CD4-positive, alpha-beta memory T cell (primary cell): ENCODE data around the gene SYT2. TPM values are rescaled to one million over a fixed set of nuclear protein-coding genes. Genes with fewer than 3 reads are reported as not detected.
"Not testable (repeated sequence)": the region's sequence is repeated elsewhere in the genome, so short reads cannot be mapped to it uniquely, and the experiment has no call there.

ENCODE experiments used
- CTCF ChIA-PET: fragments of 350-600 bp; sonication (Branson Sonifier 250); formaldehyde crosslinking; loops from one replicate; lab custom pipeline; 2021; ENCODE audit warnings: inconsistent platforms; ENCODE audit not compliant: partially characterized antibody; lab: Charles Lee
- POLR2A ChIA-PET: fragments of 350-600 bp; sonication (Branson Sonifier 250); formaldehyde crosslinking; loops from one replicate; lab custom pipeline; 2021; ENCODE audit not compliant: partially characterized antibody; lab: Charles Lee
- DNase-seq, 5 donors: peaks; one replicate each; pipeline versions ENCODE4 v3.0.0 to v3.0.0-alpha.2; 2020 to 2022; ENCODE audit warnings: mixed read lengths in 1 of 5
- H3K27ac ChIP-seq: one replicate; pipeline ENCODE4 v1.7.0; 2013; ENCODE audit warnings: low read depth, low read length
- H3K27me3 ChIP-seq: 2 replicates; pipeline ENCODE4 v1.7.0; 2013; ENCODE audit warnings: mild to moderate bottlenecking, low read length, moderate library complexity; ENCODE audit not compliant: insufficient read depth
- H3K36me3 ChIP-seq: 2 replicates; pipeline ENCODE4 v1.7.0; 2013; ENCODE audit warnings: mild to moderate bottlenecking, low read length, moderate library complexity; ENCODE audit not compliant: insufficient read depth
- H3K4me1 ChIP-seq: 2 replicates; pipeline ENCODE4 v1.7.0; 2013; ENCODE audit warnings: mild to moderate bottlenecking, low read length, moderate library complexity; ENCODE audit not compliant: insufficient read depth
- H3K4me3 ChIP-seq, 2 donors: one replicate each; pipeline ENCODE4 v1.7.0; 2013; ENCODE audit warnings: low read length in 2 of 2, mild to moderate bottlenecking in 1 of 2
- H3K9me3 ChIP-seq, 2 donors: one replicate each; pipeline ENCODE4 v1.7.0; 2013; ENCODE audit warnings: low read length in 2 of 2, control low read depth in 1 of 2; ENCODE audit not compliant: control insufficient read depth in 1 of 2
- H3K27ac Mint-ChIP-seq, 7 donors: one replicate each; pipeline ENCODE4 v1.8.0; 2020 to 2021; ENCODE audit warnings: mixed read lengths in 7 of 7, mild to moderate bottlenecking in 6 of 7, inconsistent platforms in 3 of 7, moderate library complexity in 3 of 7
- H3K27me3 Mint-ChIP-seq, 2 donors: one replicate each; pipeline ENCODE4 v1.8.0; 2020 to 2021; ENCODE audit warnings: mixed read lengths in 2 of 2
- H3K36me3 Mint-ChIP-seq, 2 donors: one replicate each; pipeline ENCODE4 v1.8.0; 2020 to 2021; ENCODE audit warnings: mixed read lengths in 2 of 2, inconsistent platforms in 1 of 2, mild to moderate bottlenecking in 1 of 2
- H3K4me1 Mint-ChIP-seq, 4 donors: one replicate each; pipeline ENCODE4 v1.8.0; 2020 to 2021; ENCODE audit warnings: mixed read lengths in 4 of 4, mild to moderate bottlenecking in 1 of 4
- H3K4me3 Mint-ChIP-seq, 8 donors: one replicate each; pipeline ENCODE4 v1.8.0; 2020 to 2021; ENCODE audit warnings: mixed read lengths in 8 of 8, mild to moderate bottlenecking in 7 of 8, moderate library complexity in 6 of 8, inconsistent platforms in 3 of 8
- H3K9me3 Mint-ChIP-seq, 8 donors: one replicate each; pipeline ENCODE4 v1.8.0; 2020 to 2021; ENCODE audit warnings: mixed read lengths in 8 of 8, mild to moderate bottlenecking in 5 of 8, inconsistent platforms in 3 of 8, moderate library complexity in 1 of 8
- intact Hi-C: fragments of 100-400 bp; cut with micrococcal nuclease; formaldehyde crosslinking; loops from one replicate; pipeline ENCODE4 v1.15.1; 2023
- polyA plus RNA-seq, 2 donors: library from polyadenylated mRNA; unstranded; fragments of 300-500 nt; fragmentation: Illumina TruSeq; gene quantifications; one replicate each; pipeline ENCODE4 v1.2.3, GENCODE V29; 2021
- total RNA-seq, 2 experiments: library from RNA; stranded (reverse); gene quantifications; one replicate each; pipeline ENCODE4 v1.2.3, GENCODE V29; 2021

The SYT2 gene
- total and polyA plus RNA-seq, 4 experiments from 2014 or later, result 0.03 TPM; not detected in 3

DNA sequence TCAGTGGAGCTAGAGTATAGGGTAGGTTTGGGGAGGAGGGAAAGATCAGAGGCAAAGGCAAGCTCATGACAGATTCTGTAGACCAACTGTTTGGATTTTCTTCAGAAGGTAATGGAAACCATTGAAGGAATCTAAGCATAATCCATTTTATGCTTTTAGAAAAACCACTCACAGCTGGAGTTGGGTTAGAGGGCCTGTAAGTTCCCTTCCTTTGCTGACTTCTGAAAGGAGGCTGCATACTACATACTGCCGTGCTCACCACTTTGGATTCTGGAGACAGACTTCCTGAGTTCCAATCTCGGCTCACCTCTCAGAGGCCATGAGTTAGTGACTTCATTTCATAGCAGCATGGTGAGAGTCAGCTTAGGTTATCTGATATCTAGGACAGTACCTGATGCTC, 6.4 kb upstream of the SYT2 start:
- intact Hi-C loops, result no loop called here
- no peak for DNase-seq
- no peaks in the 10 kb centered on the region for H3K36me3 Mint-ChIP-seq
- POLR2A ChIA-PET, result no interaction called here
- Histone ChIP-seq H3K36me3 (no peaks in the 10 kb centered on the region), H3K27me3 (no peaks in the 10 kb centered on the region), H3K27ac (no peak overlapping the region), H3K9me3 (no peaks in the 10 kb centered on the region), H3K4me3 (no peak overlapping the region), H3K4me1 (no peaks in the 10 kb centered on the region)
- peaks cover 14 to 16% of the 10 kb centered on the region in 2 donors for H3K27me3 Mint-ChIP-seq
- H3K4me1 Mint-ChIP-seq, result peaks cover 0 to 4% (median 2%) of the 10 kb centered on the region in 4 donors
- no peak overlapping the region for H3K4me3 Mint-ChIP-seq
- no peak overlapping the region for H3K27ac Mint-ChIP-seq
- no peaks in the 10 kb centered on the region for H3K9me3 Mint-ChIP-seq
- CTCF ChIA-PET, result interaction anchor here (1.2 to 4.9 kb wide), 6 partner anchors 9 to 527 kb away, joined by 4 to 47 read pairs (median 6); partner anchors contain the start of genes LGR6 and UBE2T

DNA sequence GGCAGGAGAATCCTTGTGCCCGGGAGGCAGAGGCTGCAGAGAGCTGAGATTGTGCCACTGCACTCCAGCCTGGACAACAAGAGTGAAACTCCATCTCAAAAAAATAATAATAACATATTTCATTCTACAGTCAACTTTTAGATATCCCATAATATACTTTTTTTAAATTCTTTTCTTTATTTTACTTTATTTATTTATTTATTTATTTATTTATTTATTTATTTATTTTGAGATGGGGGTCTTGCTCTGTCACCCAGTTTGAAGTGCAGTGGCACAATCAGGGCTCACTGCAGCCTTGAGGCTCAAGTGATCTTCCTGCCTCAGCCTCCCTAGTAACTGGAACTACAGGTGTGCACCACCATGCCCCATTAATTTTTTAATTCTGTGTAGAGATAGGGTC, 3.9 kb upstream of the SYT2 start:
- H3K9me3 Mint-ChIP-seq, H3K4me3 Mint-ChIP-seq, H3K4me3 ChIP-seq, DNase-seq, H3K27ac ChIP-seq, POLR2A ChIA-PET, H3K36me3 ChIP-seq, H3K27ac Mint-ChIP-seq, H3K4me1 ChIP-seq, H3K36me3 Mint-ChIP-seq, H3K9me3 ChIP-seq, intact Hi-C loops, H3K4me1 Mint-ChIP-seq: not testable (repeated sequence)
- H3K27me3 ChIP-seq, result peaks cover 17% of the 10 kb centered on the region
- peaks cover 25 to 28% of the 10 kb centered on the region in 2 donors for H3K27me3 Mint-ChIP-seq
- CTCF ChIA-PET, result interaction anchor here (0.7 kb wide), 2 partner anchors 250 to 530 kb away, joined by 3 read pairs; no protein-coding TSS in a partner anchor

GRCh38 chr1:202713110-202713509, 2.9 kb upstream of the SYT2 start:
- DNase-seq, result no peak
- H3K27me3 Mint-ChIP-seq, result peaks cover 32 to 37% of the 10 kb centered on the region in 2 donors
- H3K36me3 Mint-ChIP-seq, result no peaks in the 10 kb centered on the region
- peaks cover 27% of the 10 kb centered on the region for H3K27me3 ChIP-seq
- peaks cover 0 to 5% (median 0%) of the 10 kb centered on the region in 4 donors for H3K4me1 Mint-ChIP-seq
- no peak overlapping the region for H3K27ac ChIP-seq
- no peak overlapping the region for H3K4me3 ChIP-seq
- no peaks in the 10 kb centered on the region for H3K9me3 Mint-ChIP-seq
- no peak overlapping the region for H3K4me3 Mint-ChIP-seq
- ChIA-PET CTCF (interaction anchor here (0.6 kb wide), 1 partner anchor 61 kb away, joined by 3 read pairs; no protein-coding TSS in a partner anchor), POLR2A (no interaction called here)
- no peaks in the 10 kb centered on the region for H3K36me3 ChIP-seq
- H3K27ac Mint-ChIP-seq, result peak overlapping the region in 1 of 7 donors; percentile 12
- H3K9me3 ChIP-seq, result no peaks in the 10 kb centered on the region
- intact Hi-C loops, result no loop called here
- H3K4me1 ChIP-seq, result no peaks in the 10 kb centered on the region

DNA sequence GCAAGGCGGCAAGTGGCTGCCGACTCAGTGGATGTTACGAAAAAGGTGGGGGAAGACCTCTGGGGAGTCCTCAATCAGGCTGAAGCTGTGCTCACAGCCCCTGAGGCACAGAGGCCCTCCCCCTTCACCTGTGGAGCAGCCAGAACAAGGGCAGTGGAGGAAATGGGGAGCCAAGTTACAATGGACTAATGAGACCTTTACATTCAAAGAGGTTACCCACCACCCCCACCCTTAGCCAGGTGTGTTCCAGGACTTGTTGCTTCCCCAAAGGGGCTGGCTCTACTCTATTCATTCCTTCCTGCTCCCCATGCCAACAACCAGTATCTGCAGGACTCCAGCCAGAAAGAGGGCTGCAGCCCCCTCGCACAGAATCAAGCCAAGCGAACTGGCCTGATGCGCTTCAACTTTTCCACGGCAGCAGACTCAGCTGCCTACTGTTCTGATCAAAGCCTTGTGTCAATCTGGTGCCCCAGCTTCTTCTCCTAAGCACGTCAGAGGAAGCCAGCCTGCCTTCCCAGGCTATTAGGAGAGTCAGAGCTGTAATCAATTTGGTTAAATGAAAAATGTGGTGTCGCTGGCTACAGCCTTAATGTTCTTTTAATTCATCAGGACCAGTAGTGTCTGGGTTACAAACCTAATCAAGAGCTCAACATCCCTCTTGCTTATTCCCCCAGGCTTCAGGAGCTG, 1.8 kb upstream of the SYT2 start:
- Mint-ChIP-seq H3K4me3 (no peak overlapping the region), H3K4me1 (peaks cover 0 to 5% (median 0%) of the 10 kb centered on the region in 4 donors), H3K36me3 (no peaks in the 10 kb centered on the region), H3K27ac (peak overlapping the region in 1 of 7 donors; percentile 52), H3K9me3 (no peaks in the 10 kb centered on the region), H3K27me3 (peaks cover 37 to 40% of the 10 kb centered on the region in 2 donors)
- Histone ChIP-seq H3K4me3 (no peak overlapping the region), H3K4me1 (no peaks in the 10 kb centered on the region), H3K9me3 (no peaks in the 10 kb centered on the region), H3K27ac (no peak overlapping the region), H3K36me3 (no peaks in the 10 kb centered on the region), H3K27me3 (peaks cover 27% of the 10 kb centered on the region)
- CTCF ChIA-PET, result interaction anchor here (0.6 kb wide), 1 partner anchor 248 kb away, joined by 3 read pairs; no protein-coding TSS in a partner anchor
- no peak for DNase-seq
- POLR2A ChIA-PET, result no interaction called here
- intact Hi-C loops, result no loop called here

DNA sequence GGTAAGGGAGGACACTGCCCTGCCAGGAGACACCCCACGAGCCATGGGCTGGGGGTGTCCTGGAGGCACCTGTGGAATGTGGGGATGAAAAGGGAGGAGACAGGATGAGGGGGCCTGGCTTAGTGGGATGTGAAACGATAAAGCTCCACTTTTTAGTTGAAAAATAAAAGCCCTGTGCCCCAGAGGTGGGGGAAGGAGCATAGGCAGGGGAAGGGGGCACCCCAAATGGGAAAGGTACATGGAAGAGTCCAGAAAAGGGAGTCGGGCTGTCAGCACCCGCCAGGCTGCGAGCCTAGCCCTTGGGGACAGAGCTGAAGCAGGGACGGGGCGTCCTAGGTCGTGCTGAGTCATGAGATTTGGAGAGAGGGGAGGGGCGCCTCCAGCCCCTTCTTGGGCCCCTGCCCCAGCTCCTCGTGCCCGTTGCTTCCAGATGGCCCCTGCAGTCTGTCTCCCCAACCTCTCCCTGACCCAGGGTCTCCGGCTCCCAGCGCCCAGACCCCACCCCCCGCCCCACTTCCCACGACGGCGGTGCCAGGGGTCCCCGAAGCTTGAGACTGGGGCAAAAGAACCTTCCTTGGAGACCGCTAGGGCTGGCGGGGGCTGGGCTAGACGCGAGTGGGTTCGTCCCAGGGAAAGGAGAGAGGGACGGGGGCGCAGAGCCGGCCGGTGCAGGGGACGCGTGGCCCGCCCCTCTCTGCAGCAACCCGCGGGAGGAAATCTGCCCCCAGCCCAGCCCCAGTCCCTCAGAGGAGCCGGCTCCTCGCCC, 795 bp downstream of the SYT2 start:
- H3K36me3 ChIP-seq, result no peaks in the 10 kb centered on the region
- Mint-ChIP-seq H3K4me3 (no peak overlapping the region), H3K4me1 (peaks cover 0 to 5% (median 0%) of the 10 kb centered on the region in 4 donors), H3K27me3 (peaks cover 45 to 60% of the 10 kb centered on the region in 2 donors), H3K36me3 (no peaks in the 10 kb centered on the region), H3K9me3 (no peaks in the 10 kb centered on the region), H3K27ac (no peak overlapping the region)
- no peaks in the 10 kb centered on the region for H3K4me1 ChIP-seq
- CTCF ChIA-PET, result interaction anchor here (1.1 kb wide), 1 partner anchor 9 kb away, joined by 3 read pairs; no protein-coding TSS in a partner anchor
- POLR2A ChIA-PET, result no interaction called here
- no peak overlapping the region for H3K27ac ChIP-seq
- H3K4me3 ChIP-seq, result no peak overlapping the region
- peaks cover 27% of the 10 kb centered on the region for H3K27me3 ChIP-seq
- no peaks in the 10 kb centered on the region for H3K9me3 ChIP-seq
- no peak for DNase-seq
- intact Hi-C loops, result no loop called here

DNA sequence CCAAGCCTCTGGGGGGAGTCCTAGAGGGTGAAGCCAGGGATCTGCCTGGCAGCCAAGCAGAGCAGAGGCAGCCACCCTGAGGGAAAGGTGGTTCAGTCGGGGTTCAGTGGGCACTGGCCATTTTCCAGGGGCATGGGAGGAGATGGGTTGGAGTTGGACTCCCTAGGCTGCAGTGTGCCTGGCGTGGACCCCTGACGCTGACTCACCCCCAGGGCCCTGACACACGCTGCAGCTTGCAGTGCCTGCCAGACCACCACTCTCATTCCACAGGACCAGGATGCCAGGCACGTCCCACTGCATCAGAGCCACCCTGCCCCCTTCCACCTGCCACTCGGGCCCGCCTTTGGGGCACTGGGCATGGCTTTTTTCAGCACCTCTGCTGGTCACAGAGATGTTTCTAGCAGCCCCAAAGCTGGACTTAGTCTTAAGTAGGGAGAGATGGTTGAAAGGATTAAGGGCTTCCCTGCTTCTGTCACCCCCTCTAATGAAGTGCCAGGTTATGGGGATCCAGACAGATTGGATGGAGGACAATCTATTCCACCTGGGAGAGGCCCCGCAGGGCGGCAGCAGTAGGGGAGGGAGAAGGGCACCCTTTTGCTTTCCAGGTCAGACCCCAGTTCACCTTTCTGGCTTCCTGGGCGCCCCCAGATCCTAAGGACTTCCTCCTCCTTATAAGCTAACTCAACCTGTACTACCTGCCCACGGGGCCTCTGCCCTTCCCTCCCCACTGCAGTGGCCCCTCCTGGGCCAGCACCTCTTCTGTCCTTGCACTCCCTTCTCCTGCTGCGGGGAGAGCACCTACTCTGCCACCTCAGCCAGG, 1.6 kb downstream of the SYT2 start:
- Mint-ChIP-seq H3K4me1 (peaks cover 0 to 5% (median 0%) of the 10 kb centered on the region in 4 donors), H3K4me3 (no peak overlapping the region), H3K27ac (no peak overlapping the region), H3K27me3 (peaks cover 49 to 66% of the 10 kb centered on the region in 2 donors), H3K9me3 (no peaks in the 10 kb centered on the region), H3K36me3 (no peaks in the 10 kb centered on the region)
- no peak overlapping the region for H3K27ac ChIP-seq
- intact Hi-C loops, result no loop called here
- no peak for DNase-seq
- CTCF ChIA-PET, result interaction anchor here (0.9 to 1.1 kb wide), 2 partner anchors 10 to 11 kb away, joined by 3 to 4 read pairs; no protein-coding TSS in a partner anchor
- H3K4me1 ChIP-seq, result no peaks in the 10 kb centered on the region
- H3K9me3 ChIP-seq, result no peaks in the 10 kb centered on the region
- peaks cover 27% of the 10 kb centered on the region for H3K27me3 ChIP-seq
- POLR2A ChIA-PET, result no interaction called here
- H3K4me3 ChIP-seq, result no peak overlapping the region
- H3K36me3 ChIP-seq, result no peaks in the 10 kb centered on the region
